GM11168 (cell line): ENCODE measurements around the gene ZBTB39.
"Not testable (repeated sequence)": the region's sequence is repeated elsewhere in the genome, so short reads cannot be mapped to it uniquely, and the experiment has no call there.

Experiments used
- in situ Hi-C: fragments of 300-500 bp; cut with MboI; formaldehyde crosslinking; loops from one replicate; pipeline ENCODE4 v1.12.0; 2022; ENCODE audit warnings: low sequenced_read_pairs; ENCODE audit not compliant: unreplicated experiment

ZBTB39 gene

DNA sequence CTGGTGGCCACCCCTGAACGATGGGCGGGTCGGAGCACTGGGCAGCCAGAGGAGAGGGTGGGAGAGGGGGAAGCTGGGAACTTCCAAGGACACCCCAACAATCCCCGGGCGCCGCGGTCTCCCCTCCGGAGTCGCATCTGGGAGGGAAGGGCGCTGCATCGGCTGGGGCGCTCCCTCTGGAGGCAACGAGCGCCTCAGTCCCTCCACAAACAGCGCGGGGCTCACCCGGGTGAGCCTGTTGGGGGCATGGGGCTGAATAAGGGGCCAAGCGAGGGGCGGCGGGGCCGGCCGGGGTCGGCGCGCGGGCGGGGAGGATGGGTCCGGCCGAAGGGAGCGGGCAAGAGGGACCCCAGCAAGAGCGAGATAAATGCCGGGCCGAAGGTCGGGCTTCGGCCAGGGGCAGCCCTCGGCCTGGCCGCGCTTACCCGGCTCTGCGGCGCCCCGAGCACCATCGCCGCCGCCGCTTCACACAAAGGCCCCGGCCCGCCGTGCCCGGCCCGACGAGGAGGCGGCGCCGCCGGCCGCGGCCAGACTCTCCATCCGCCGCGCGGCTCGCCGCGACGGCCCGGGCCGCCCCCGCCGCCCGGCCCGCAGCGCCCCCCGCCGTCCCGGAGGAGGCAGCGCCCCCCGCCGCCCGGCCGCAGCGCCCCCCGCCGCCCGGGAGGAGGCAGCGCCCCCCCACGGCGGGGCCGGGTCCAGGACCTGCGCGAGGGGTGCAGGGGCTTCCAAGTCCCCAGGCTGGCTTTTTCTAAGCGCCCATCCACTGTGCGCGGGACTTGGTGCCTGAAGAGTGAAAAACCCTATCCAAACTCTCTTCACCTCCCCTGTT is at the start of gene ZBTB39:
ZBTB39 (minus strand) TSS at position 567 of the 829 bp plus-strand sequence. CDS start 1,629 bp downstream, outside the sequence.
- in situ Hi-C loops = no loop called here

DNA sequence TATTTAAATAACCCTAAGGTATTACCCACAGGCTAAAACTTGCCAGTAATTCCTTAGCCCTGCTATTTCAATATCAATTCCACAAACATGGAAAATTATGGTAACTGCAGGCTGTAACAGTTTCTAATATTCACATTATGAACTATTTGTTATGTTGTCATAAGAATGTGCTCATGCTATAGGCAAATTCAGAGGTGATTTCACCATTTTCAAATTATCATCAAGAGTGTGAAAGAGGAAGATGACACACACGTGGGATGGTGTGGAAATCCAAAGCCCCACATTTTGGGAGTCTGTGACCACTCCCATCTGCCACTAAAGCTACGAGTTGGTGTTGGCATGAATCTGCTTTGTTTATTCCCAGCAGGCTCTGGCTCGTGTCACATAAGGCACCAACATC is 49.5 kb upstream of the ZBTB39 start:
- in situ Hi-C loops = no loop called here

GRCh38 chr12:57053901-57054300 is 47.6 kb upstream of the ZBTB39 start:
- in situ Hi-C loops = not testable (repeated sequence)

DNA sequence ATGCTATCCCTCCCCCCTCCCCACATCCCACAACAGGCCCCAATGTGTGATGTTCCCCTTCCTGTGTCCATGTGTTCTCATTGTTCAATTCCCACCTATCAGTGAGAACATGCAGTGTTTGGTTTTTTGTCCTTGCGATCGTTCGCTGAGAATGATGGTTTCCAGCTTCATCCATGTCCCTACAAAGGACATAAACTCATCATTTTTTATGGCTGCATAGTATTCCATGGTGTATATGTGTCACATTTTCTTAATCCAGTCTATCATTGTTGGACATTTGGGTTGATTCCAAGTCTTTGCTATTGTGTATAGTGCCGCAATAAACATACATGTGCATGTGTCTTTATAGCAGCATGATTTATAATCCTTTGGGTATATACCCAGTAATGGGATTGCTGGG is 46.8 kb upstream of the ZBTB39 start:
- in situ Hi-C loops = not testable (repeated sequence)

- in situ Hi-C loops = no loop called here
Measured at GRCh38 chr12:57051011-57051410, 44.7 kb upstream of the ZBTB39 start.

DNA sequence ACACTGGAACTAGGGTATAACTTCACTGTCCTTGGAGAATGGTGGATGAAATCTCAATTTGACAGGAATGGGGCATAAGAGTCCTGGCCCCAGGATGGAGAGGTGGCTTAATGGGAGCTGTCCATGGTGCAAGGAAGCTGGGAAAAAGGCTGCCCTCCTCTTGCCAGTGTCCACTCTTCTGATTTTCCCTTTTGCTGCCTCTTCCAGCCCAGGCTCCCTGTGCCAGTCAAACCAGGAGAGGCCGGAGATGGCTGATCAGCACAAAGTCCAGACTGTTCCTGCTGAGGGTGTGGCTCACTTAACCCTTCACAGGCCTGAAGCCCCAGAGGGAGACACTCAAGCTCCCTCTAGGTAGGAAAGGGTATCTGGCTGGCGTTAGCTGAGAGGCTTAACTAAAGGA is 43.5 kb upstream of the ZBTB39 start, which contains the start of gene MYO1A:
MYO1A (minus strand) TSS at position 240 of the 400 bp plus-strand sequence. CDS start 1,806 bp downstream, outside the sequence.
- in situ Hi-C loops = no loop called here

DNA sequence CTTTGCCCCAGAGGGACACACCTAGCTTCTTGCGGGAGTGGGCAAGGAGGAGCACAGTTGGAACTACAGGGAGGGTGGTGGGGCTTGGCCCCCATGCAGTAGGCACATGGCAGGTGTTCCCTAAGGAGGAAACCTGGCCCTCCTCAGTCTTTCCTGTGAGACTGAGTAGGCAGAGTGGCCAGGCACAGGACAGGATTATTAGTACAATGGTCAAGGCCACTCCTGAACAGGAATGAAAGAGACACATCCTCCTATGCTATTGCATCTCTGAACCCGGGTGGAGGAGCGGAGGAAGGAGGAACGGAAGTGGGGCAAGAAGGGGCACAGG is 42.7 kb upstream of the ZBTB39 start:
- in situ Hi-C loops = no loop called here

GRCh38 chr12:57048423-57049118 is 42.2 kb upstream of the ZBTB39 start:
- in situ Hi-C loops = no loop called here

GRCh38 chr12:57047981-57048380 is 41.6 kb upstream of the ZBTB39 start:
- in situ Hi-C loops = no loop called here

DNA sequence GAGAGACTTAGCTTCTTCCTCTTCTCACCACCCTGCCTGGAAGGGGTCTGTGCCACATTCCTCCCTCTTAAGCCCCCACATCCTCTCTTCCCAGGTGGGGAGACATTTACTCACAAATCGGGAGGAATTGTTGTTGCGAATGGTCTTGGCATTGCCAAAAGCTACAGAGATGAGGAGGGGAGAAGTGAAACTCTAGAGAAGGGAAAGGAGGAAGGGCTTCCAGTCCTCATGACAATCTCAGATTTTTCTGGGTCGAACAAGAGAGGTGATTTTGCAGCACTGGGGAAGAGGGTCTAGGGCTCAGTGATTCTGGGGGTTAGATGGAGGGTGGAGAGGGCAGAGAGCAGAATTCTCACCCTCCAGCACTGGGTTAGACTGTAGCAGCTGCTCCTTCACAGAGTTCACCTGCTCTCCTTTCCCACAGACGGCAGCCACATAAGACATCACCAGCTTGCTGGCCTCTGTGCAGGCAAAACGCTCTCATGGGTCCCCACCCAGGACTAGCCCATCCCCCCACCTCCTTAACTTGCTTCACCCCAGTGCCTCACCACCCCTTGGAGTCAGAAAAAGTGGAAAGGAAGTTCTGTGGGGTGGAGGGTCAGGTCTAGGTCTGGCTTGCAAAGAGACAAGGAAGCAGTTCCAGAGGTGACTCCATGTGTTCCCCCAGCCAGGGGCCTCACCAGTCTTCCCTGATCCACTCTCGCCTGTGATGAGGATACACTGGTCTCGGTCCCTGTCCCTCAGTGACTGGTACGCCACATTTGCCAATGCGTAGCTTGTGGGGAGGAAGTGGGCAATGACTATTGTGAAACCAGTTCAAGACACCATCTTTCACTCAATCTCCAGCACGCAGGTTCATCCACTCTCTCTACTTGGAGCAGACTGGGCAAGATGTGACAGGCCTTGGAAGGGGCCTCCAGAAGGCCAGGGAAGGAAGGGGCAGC is 40.9 kb upstream of the ZBTB39 start:
- in situ Hi-C loops = no loop called here

- in situ Hi-C loops = no loop called here
Measured at GRCh38 chr12:57046086-57046791, 39.9 kb upstream of the ZBTB39 start.

- in situ Hi-C loops = no loop called here
Measured at GRCh38 chr12:57044889-57045288, 38.5 kb upstream of the ZBTB39 start.

- in situ Hi-C loops = no loop called here
Measured at GRCh38 chr12:57044468-57044867, 38.1 kb upstream of the ZBTB39 start.

DNA sequence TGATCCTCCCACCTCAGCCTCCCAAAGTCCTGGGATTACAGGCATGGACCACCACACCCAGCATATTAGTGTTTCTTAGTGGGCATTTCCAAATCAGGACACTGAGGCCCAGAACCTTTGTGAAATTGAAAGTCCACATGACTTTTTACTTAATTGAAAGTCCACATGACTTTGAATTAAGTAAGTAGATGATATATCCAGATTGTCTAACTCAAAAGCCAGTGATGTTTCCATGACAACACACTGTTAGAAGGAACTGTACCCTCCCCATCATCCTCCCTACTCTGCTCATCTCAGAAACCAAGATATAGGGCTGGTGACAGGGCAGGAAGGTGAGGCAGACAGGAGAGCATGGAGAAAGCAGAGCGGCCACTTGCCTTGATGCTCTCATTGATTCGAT is 36.3 kb upstream of the ZBTB39 start:
- in situ Hi-C loops = no loop called here

- in situ Hi-C loops = no loop called here
Measured at GRCh38 chr12:57040750-57041149, 34.4 kb upstream of the ZBTB39 start.

- in situ Hi-C loops = no loop called here
Measured at GRCh38 chr12:57040211-57040610, 33.9 kb upstream of the ZBTB39 start.

GRCh38 chr12:57039016-57039798 is 32.9 kb upstream of the ZBTB39 start:
- in situ Hi-C loops = no loop called here

GRCh38 chr12:57037264-57037663 is 30.9 kb upstream of the ZBTB39 start:
- in situ Hi-C loops = no loop called here

GRCh38 chr12:57033431-57033830 is 27.1 kb upstream of the ZBTB39 start:
- in situ Hi-C loops = no loop called here
